Activated T-helper 1 cell treated with anti-CD3 and anti-CD28 coated beads, Interleukin-12 subunit alpha, Interleukin-12 subunit beta, Interleukin-2, Interleukin-4 antibody, amounts not matched to agents 30 ng/mL and 10 ng/mL and 1 ng/mL, durations not matched to agents 14 hours and 24 hours and 36 hours (primary cell): ENCODE results near the gene ANKRD63. TPM values are rescaled to one million over a fixed set of nuclear protein-coding genes. Genes with fewer than 3 reads are reported as not detected.

Experiments used
- DNase-seq: peaks from one replicate; pipeline ENCODE4 v3.0.0; 2021; ENCODE audit warnings: low spot score
- H3K27ac Mint-ChIP-seq: one replicate; pipeline ENCODE4 v1.8.0; 2021; ENCODE audit warnings: mild to moderate bottlenecking, mixed read lengths
- H3K27me3 Mint-ChIP-seq: one replicate; pipeline ENCODE4 v1.8.0; 2022; ENCODE audit warnings: mild to moderate bottlenecking, moderate library complexity, mixed read lengths; ENCODE audit not compliant: insufficient read depth
- H3K36me3 Mint-ChIP-seq: one replicate; pipeline ENCODE4 v1.8.0; 2021; ENCODE audit warnings: low read depth, mixed read lengths
- H3K4me1 Mint-ChIP-seq: one replicate; pipeline ENCODE4 v1.8.0; 2021; ENCODE audit warnings: low read depth, mixed read lengths
- H3K4me3 Mint-ChIP-seq: one replicate; pipeline ENCODE4 v1.8.0; 2021; ENCODE audit warnings: mild to moderate bottlenecking, moderate library complexity, mixed read lengths
- H3K9me3 Mint-ChIP-seq: one replicate; pipeline ENCODE4 v1.8.0; 2021; ENCODE audit warnings: mixed read lengths
- intact Hi-C: fragments of 100-400 bp; cut with micrococcal nuclease; formaldehyde crosslinking; loops from one replicate; pipeline ENCODE4 v1.15.1; 2024
- total RNA-seq: library from RNA; stranded (reverse); gene quantifications from 2 replicates; pipeline ENCODE4 v1.2.3, GENCODE V29; 2022

Gene ANKRD63
- total RNA-seq, 1 donor from 2014 or later, result not detected

DNA sequence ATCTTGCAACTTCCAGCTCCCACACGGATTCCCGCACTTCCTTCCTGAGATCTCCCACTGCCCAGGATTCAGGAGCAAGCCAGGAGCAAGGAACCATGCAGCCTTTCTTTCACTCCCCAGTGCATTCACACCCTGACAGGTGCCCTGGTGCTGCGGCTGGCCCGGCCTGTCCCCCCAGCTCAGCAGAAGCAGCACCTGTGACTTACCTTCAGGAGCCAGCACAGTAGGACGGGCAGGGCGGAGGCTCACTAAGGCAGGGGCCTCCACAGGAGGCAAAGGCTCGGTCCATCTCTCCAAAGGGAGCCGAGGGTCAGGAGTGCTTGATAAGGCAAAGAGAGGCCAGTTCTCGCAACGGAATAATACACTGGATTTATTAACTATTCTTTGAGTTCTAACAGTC lies 4.8 kb downstream of the ANKRD63 start:
- Mint-ChIP-seq H3K4me3 (no peak overlapping the region), H3K4me1 (peaks cover 5% of the 10 kb centered on the region), H3K36me3 (no peaks in the 10 kb centered on the region), H3K27me3 (peaks cover 45% of the 10 kb centered on the region), H3K9me3 (no peaks in the 10 kb centered on the region), H3K27ac (no peak overlapping the region)
- DNase-seq, result no peak
- intact Hi-C loops, result no loop called here

DNA sequence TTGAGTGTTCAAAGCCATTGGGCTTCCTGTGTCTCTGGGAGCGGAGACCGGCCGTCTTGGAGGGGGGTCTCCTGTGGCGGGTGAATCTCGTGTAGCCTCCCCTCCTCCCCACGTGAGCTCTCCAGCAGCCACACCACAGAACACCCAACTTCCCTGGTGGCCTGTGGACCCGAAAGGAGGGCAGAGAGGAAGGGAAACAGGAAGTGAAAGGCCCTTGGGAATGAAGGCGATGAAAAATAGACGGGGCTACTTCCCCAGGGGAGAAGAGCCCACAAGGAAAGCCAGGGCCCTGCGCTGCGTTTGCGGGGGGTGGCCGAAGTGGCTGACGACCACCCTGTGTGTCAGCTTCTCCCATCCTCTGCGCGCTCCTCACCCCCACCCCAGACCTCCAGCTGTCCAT lies 5.4 kb downstream of the ANKRD63 start:
- no peak for DNase-seq
- no peaks in the 10 kb centered on the region for H3K9me3 Mint-ChIP-seq
- no peak overlapping the region for H3K27ac Mint-ChIP-seq
- H3K27me3 Mint-ChIP-seq, result peaks cover 45% of the 10 kb centered on the region
- no peaks in the 10 kb centered on the region for H3K36me3 Mint-ChIP-seq
- peaks cover 5% of the 10 kb centered on the region for H3K4me1 Mint-ChIP-seq
- intact Hi-C loops, result no loop called here
- no peak overlapping the region for H3K4me3 Mint-ChIP-seq

DNA sequence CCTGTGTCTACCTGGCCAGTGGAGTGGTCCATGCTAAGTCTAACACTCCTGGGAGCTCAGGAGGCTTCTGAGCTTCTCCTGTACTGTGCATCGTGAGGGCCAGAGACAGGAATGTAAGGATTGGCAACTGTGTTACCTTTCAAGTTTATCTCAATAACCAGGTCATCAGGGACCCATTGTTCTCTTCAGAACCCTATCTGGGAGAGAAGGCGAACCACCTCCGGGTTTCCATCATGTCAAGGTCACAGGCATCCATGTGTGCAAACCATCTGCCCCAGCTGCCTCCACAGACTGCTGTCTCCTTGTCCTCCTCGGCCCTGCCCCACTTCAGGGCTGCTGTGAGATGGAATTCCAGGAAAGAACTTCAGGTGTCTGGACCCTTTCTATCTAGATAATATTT lies 5.9 kb downstream of the ANKRD63 start:
- Mint-ChIP-seq H3K27ac (no peak overlapping the region), H3K27me3 (peaks cover 45% of the 10 kb centered on the region), H3K9me3 (no peaks in the 10 kb centered on the region), H3K4me3 (no peak overlapping the region), H3K36me3 (no peaks in the 10 kb centered on the region), H3K4me1 (peaks cover 5% of the 10 kb centered on the region)
- DNase-seq, result no peak
- intact Hi-C loops, result no loop called here

DNA sequence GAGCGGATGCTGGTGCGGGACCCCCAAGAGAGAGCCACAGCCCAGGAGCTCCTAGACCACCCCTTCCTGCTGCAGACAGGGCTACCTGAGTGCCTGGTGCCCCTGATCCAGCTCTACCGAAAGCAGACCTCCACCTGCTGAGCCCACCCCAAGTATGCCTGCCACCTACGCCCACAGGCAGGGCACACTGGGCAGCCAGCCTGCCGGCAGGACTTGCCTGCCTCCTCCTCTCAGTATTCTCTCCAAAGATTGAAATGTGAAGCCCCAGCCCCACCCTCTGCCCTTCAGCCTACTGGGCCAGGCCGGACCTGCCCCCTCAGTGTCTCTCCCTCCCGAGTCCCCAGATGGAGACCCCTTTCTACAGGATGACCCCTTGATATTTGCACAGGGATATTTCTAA lies 6.9 kb downstream of the ANKRD63 start:
- no peaks in the 10 kb centered on the region for H3K36me3 Mint-ChIP-seq
- no peak overlapping the region for H3K4me3 Mint-ChIP-seq
- H3K9me3 Mint-ChIP-seq, result no peaks in the 10 kb centered on the region
- peaks cover 5% of the 10 kb centered on the region for H3K4me1 Mint-ChIP-seq
- intact Hi-C loops, result no loop called here
- DNase-seq, result no peak
- no peak overlapping the region for H3K27ac Mint-ChIP-seq
- H3K27me3 Mint-ChIP-seq, result peaks cover 42% of the 10 kb centered on the region

DNA sequence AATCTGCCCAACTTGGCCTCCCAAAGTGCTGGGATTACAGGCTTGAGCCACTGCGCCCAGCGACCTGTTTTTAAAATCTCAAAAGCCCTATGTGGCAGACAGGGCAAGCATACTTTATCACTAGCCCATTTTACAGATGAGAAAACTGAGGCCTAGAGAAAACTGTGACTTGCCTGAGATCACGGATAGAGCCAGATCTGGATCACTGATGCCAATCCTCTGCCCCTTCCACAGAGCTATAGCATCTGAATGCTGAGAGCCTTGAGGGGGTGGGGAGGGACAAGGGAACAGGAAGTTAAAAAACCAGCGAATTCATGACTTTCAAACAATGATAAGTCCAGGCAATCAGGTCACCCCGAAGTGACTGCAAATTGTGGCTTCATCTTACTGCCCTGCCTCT lies 7.3 kb downstream of the ANKRD63 start:
- peaks cover 5% of the 10 kb centered on the region for H3K4me1 Mint-ChIP-seq
- H3K27me3 Mint-ChIP-seq, result peaks cover 38% of the 10 kb centered on the region
- H3K4me3 Mint-ChIP-seq, result no peak overlapping the region
- H3K27ac Mint-ChIP-seq, result peak overlapping the region; percentile 23
- DNase-seq, result no peak
- intact Hi-C loops, result no loop called here
- H3K36me3 Mint-ChIP-seq, result no peaks in the 10 kb centered on the region
- no peaks in the 10 kb centered on the region for H3K9me3 Mint-ChIP-seq

DNA sequence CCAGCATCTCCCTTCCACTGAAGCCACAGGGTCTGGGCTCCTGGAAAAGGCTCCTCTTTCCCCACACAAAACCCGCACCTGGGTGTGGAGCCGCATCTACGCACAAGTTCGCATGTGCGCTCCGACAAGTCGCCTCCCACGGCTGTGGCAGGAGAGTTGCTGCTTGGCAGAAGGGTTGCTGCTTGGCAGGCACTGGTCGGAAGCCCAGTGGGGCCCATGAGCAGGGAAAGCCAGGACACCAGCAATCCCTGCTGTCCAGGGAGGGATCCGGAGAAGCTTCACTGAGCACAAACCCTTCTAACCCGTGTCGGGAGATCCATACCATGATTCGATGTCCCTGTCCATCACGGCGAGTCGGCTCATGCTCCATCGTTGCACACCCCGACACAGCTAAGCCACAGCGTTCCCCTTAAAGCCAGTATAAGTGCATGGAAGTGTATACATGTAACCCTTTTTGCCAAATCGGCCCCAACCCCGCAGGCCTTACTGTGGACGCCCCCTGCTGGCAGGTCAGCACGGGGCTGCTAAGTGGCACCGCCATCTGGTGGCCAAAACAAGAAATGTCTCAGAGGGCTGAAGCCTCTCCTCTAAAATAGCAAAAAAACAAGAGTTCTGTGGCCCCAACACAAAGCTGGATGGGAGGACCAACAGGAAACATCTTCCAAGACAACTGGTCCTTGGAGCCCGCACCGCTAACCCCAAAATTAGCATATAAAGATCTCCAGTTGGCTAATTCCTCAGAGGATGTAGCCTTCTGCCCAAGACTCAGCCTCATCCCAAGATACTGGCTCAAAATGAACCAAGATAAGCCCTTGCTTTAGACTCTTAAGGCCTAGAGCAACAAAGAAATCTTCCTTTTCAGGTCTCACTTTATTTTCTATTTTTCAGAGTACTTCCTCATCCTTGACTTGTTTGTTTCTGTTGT lies 8.3 kb downstream of the ANKRD63 start:
- H3K36me3 Mint-ChIP-seq, result no peaks in the 10 kb centered on the region
- peak; percentile 83 for DNase-seq
- no peak overlapping the region for H3K4me3 Mint-ChIP-seq
- H3K4me1 Mint-ChIP-seq, result peaks cover 5% of the 10 kb centered on the region
- intact Hi-C loops, result loop anchor here (1.0 to 5.0 kb wide), 8 partner anchors 36 to 488 kb away; partner anchors contain the start of genes BMF and SRP14
- no peak overlapping the region for H3K27ac Mint-ChIP-seq
- H3K27me3 Mint-ChIP-seq, result peaks cover 31% of the 10 kb centered on the region
- H3K9me3 Mint-ChIP-seq, result no peaks in the 10 kb centered on the region

DNA sequence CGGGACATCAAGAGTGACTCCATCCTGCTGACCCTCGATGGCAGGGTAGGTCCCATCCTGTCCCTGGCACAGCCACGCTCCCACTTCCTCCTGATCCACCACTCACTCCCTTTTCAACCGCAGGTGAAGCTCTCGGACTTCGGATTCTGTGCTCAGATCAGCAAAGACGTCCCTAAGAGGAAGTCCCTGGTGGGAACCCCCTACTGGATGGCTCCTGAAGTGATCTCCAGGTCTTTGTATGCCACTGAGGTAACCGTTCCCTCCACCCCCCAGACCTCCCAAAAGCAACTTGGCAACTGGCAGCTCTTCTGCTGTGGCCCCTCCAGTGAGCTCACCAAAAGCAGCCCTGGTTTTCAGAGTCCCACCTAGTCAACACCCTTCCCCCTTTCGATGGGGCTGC lies 9.4 kb downstream of the ANKRD63 start:
- intact Hi-C loops, result loop anchor here (5.0 kb wide), 2 partner anchors 166 to 386 kb away; partner anchors contain the start of gene BMF
- Mint-ChIP-seq H3K27me3 (peaks cover 20% of the 10 kb centered on the region), H3K27ac (no peak overlapping the region), H3K36me3 (no peaks in the 10 kb centered on the region), H3K4me1 (no peaks in the 10 kb centered on the region), H3K4me3 (no peak overlapping the region), H3K9me3 (no peaks in the 10 kb centered on the region)
- DNase-seq, result no peak

DNA sequence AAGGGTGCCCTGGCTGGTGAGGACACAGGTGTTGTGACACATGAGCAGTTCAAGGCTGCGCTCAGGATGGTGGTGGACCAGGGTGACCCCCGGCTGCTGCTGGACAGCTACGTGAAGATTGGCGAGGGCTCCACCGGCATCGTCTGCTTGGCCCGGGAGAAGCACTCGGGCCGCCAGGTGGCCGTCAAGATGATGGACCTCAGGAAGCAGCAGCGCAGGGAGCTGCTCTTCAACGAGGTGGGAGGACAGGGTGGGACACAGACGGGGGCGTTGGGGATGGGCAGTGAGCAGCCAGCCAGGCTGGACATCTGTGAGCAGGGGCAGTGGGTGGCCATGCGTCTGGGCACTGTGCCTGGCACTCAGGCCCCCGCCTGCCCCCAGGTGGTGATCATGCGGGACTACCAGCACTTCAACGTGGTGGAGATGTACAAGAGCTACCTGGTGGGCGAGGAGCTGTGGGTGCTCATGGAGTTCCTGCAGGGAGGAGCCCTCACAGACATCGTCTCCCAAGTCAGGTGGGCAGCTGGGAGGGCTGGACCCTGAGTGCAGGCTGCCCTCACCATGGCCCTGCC lies 10.3 kb downstream of the ANKRD63 start:
- Mint-ChIP-seq H3K27ac (no peak overlapping the region), H3K36me3 (no peaks in the 10 kb centered on the region), H3K27me3 (peaks cover 13% of the 10 kb centered on the region), H3K9me3 (no peaks in the 10 kb centered on the region), H3K4me3 (no peak overlapping the region), H3K4me1 (no peaks in the 10 kb centered on the region)
- DNase-seq, result no peak
- intact Hi-C loops, result loop anchor here (5.0 kb wide), 2 partner anchors 165 to 385 kb away; partner anchors contain the start of gene BMF

DNA sequence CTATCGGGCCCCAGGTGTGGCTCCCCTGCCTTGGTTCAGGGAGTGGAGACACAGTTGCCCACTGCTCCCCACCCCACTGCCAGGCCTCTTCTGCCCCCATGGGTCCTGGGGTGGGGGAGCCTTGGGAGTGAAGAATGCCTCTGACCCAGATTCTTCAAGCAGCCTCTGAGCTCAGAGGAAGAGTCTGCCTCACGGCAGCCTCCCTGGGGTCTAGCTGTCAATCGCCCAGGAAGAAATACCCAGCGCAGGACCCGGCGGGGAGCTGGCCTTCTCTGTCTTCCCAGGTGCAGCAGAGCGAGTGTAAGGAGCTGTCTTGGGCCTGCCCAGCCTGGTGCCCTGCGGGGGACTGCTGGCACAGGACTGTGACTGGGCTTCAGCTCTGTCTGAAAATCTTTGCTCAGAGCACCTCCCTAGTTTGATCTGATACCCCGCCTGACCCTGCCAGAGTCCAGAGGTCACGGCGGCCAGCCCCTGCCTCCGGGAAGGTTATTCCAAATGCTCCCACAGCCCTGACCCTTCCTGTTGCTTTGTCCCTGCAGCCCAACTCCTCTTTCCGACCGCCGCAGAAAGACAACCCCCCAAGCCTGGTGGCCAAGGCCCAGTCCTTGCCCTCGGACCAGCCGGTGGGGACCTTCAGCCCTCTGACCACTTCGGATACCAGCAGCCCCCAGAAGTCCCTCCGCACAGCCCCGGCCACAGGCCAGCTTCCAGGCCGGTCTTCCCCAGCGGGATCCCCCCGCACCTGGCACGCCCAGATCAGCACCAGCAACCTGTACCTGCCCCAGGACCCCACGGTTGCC lies 11.0 kb downstream of the ANKRD63 start:
- Mint-ChIP-seq H3K4me3 (no peak overlapping the region), H3K9me3 (no peaks in the 10 kb centered on the region), H3K27ac (no peak overlapping the region), H3K27me3 (peaks cover 6% of the 10 kb centered on the region), H3K4me1 (no peaks in the 10 kb centered on the region), H3K36me3 (no peaks in the 10 kb centered on the region)
- DNase-seq, result no peak
- intact Hi-C loops, result loop anchor here (5.0 kb wide), 2 partner anchors 165 to 385 kb away; partner anchors contain the start of gene BMF

DNA sequence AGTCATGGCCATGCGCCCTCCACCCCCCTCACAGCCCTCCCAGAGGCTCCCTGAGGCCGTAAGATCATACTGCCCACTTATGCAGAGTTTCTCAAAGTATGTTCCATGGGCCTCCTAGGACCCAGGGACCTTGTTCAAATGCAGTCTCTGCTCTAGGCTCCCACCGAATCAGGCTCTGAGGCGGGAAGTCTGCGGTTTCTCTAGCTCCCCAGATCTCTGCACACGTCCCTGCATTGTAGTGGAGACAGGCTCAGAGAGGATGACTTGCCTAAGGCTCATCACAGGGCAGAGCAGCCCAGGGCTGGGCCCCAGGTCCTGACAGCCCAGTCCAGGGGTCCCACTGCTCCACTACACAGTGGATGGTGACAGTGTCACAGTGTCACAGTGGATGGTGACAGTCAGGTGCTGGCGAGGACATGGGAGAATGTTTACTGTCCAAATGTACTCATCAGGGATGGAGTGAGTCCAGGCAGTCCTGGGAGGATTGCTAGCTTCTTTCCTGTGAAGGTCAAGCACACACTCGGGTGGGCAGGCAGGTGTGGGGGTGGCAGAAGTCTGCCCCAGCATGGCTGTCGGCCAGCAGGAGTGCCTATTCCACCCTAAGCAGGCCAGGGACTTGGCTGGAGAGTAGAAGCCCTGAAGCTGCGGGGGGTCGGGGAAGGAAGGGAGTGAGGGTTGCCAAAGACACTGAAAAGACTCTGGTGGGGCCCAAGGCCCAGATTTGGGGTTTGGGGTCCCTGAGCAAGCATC lies 12.4 kb downstream of the ANKRD63 start:
- no peak overlapping the region for H3K4me3 Mint-ChIP-seq
- no peak for DNase-seq
- no peak overlapping the region for H3K27ac Mint-ChIP-seq
- peaks cover 2% of the 10 kb centered on the region for H3K27me3 Mint-ChIP-seq
- no peaks in the 10 kb centered on the region for H3K4me1 Mint-ChIP-seq
- intact Hi-C loops, result loop anchor here (5.0 kb wide), 2 partner anchors 163 to 383 kb away; partner anchors contain the start of gene BMF
- no peaks in the 10 kb centered on the region for H3K9me3 Mint-ChIP-seq
- H3K36me3 Mint-ChIP-seq, result no peaks in the 10 kb centered on the region

DNA sequence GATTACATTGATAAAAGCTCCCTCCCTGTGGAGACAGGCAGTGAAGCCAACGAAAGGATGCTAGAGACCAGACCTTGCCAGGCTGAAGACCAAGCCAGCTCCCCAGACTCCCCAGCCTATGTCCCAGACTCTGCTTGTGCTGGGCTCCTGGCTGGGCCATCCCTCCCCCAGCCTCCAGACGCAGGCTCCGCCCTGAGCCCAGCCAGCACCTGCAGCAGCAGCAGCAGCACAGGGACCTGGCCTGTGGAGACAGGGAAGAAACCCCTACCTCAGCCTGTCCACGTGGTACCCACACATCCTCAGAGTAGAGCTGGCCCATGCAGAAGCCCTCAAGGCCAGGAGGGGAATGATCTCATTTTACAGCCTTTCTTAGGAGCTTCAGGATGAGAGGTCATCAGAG lies 13.3 kb downstream of the ANKRD63 start:
- no peak overlapping the region for H3K27ac Mint-ChIP-seq
- no peaks in the 10 kb centered on the region for H3K4me1 Mint-ChIP-seq
- no peak overlapping the region for H3K4me3 Mint-ChIP-seq
- intact Hi-C loops, result loop anchor here (5.0 kb wide), 2 partner anchors 162 to 382 kb away; partner anchors contain the start of gene BMF
- H3K9me3 Mint-ChIP-seq, result no peaks in the 10 kb centered on the region
- DNase-seq, result no peak
- no peaks in the 10 kb centered on the region for H3K27me3 Mint-ChIP-seq
- no peaks in the 10 kb centered on the region for H3K36me3 Mint-ChIP-seq

DNA sequence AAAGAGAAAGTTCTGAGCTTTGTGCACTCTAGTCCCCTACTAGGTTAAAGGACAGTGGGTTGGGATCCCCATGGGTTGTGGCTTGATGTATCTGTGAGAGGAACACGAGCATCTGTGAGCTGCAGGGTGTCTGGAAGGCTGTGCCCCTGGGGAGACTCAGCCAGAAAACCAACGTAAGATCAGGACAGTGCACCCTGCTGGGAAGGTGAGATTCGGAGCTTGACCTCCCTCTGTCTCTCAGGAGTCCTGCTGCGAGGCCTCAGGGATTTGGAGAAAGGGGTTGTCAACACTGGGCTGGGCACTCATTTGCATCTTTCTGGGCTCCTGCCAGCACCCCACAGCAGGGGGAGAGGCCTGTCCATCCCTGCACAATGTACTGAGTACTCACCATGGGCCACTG lies 15.2 kb downstream of the ANKRD63 start:
- no peaks in the 10 kb centered on the region for H3K4me1 Mint-ChIP-seq
- H3K9me3 Mint-ChIP-seq, result no peaks in the 10 kb centered on the region
- no peak overlapping the region for H3K27ac Mint-ChIP-seq

More for the DNA sequence above, 15.2 kb downstream of the ANKRD63 start:
- DNase-seq, result no peak
- Mint-ChIP-seq H3K27me3 (no peaks in the 10 kb centered on the region), H3K4me3 (no peak overlapping the region), H3K36me3 (no peaks in the 10 kb centered on the region)
- intact Hi-C loops, result no loop called here
